C4-2B (cell line): ENCODE results near the gene GRIK4.

Source experiments
- H3K27ac ChIP-seq: fragments of 450-650 bp; 2 replicates; pipeline ENCODE4 v1.5.1; 2017
- CTCF ChIP-seq: fragments of 450-650 bp; conservative IDR thresholded peaks from 2 replicates; pipeline ENCODE4 v1.5.1; 2017; ENCODE audit warnings: mild to moderate bottlenecking
- ZFX ChIP-seq: fragments of 450-650 bp; IDR thresholded peaks from 2 replicates; pipeline ENCODE4 v1.6.1; 2017

The GRIK4 gene

DNA sequence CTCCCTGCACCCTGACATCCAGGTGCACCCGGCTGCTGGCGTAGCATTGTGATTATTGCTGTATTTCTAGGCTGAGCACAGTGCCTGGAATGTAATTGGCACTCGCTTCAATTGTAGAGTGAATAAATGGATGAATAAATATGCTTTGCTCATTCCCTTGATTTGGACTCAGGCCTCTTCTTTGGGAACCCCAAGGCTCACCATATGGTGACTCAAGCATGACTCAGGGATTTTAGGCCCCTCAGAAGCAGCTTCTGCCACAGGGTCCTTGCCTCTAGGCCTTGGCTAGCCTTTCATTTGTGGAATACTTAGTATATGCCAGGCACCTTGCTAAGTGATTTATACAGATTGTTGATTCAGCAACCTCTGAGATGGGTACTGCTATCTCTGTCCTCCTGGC, 78.9 kb downstream of the GRIK4 start:
- no peak for TF ChIP-seq ZFX
- TF ChIP-seq CTCF, result no peak
- H3K27ac ChIP-seq, result no peak overlapping the region

DNA sequence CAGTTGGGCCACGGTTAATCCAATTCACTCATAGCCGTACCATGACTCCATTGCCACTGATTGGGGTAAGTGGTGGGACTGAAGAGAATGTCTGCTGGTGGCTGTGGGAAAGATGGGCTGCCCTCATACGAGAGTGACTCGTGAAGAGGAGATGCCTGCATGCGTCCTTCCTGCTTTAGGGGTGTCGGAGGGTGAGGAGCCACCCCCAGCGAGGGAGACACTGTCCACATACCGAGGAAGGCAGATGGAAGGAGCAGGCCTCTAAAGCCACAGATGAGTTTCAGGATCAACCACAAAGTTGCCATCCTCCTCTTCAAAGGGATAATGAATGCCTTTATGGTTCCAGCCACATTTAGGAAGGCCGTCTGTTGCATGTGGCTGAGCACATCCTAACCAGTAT, 83.2 kb downstream of the GRIK4 start:
- no peak overlapping the region for H3K27ac ChIP-seq
- TF ChIP-seq CTCF (no peak), ZFX (no peak)

GRCh38 chr11:120595557-120595956, 84.0 kb downstream of the GRIK4 start:
- no peak overlapping the region for H3K27ac ChIP-seq
- TF ChIP-seq ZFX, result no peak
- TF ChIP-seq CTCF, result no peak

GRCh38 chr11:120597250-120598215, 86.0 kb downstream of the GRIK4 start:
- H3K27ac ChIP-seq, result no peak overlapping the region
- TF ChIP-seq ZFX, result no peak
- no peak for TF ChIP-seq CTCF

DNA sequence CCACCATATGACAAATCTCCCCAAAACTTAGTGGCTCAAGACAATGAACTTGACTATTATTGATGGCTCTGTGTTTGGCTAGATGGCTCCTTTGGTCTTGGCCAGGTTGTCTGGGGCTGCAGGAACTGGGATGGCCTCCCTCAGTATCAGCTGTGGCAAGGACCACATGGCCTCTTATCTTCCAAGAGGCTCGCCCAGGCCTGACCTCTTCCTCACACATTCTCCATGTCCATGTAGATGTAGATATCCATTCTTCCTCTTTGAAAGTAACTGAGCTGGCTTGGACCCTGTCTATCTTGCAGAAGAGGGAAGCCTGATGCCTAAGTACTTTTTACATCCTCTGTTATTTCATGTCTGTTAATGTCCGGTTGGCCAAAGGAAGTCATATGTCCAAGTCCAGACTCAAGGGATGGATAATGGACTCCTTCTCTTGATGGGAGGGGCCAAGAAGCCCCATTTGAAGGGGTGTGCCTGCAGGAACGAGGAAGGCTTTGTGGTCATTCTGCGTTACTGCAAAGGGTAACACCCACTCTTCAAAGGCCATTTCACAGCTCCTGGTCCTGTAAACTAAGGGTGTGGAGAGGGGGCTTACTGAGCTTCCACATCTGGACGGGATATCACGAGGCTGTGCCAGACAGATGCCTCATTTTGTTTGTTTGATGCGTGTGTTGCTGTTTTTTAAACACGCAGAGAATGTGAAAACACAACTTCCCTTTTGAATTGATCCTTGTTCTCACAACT, 87.1 kb downstream of the GRIK4 start:
- H3K27ac ChIP-seq, result no peak overlapping the region
- no peak for TF ChIP-seq ZFX
- TF ChIP-seq CTCF, result no peak

DNA sequence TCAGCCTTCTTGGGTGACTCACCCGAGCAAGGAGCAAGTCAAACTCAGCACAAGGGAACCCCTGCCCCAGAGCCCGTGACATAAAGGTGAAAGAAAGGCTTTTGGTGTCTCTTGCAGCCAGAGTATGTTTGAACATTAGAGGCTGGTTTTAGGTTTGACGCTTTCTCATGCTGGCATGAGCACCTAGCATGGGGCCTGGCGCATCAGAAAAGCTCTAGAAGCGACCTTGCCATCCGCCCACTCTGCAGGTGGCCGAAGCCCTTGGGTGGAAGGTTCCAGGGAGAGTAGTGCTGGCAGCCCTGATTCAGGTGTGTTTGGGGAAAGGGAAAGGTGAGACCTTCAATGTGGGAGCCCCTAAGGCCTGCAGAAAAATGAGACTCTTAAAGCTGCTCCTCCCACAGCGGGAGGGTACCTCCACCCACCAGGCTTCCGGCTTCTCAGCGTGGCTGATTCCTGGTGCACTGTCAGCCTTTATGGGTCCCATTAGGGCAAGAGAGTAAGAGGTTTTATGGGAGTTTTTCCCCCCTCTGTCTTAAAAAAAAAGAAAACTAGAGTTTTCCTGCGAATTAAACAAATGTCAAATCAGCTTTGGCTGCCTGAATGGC, 88.4 kb downstream of the GRIK4 start:
- TF ChIP-seq ZFX (no peak), CTCF (no peak)
- no peak overlapping the region for H3K27ac ChIP-seq

- TF ChIP-seq CTCF, result no peak
- TF ChIP-seq ZFX, result no peak
- no peak overlapping the region for H3K27ac ChIP-seq
Observed at GRCh38 chr11:120601536-120601935, 90.0 kb downstream of the GRIK4 start.
